Measurements from ENCODE around the gene RGS4. TPM values are rescaled to one million over a fixed set of nuclear protein-coding genes. Genes with fewer than 3 reads are reported as not detected.

Gene RGS4
- polyA plus RNA-seq, 1 donor (not counting 4 experiments of a cell fraction or from before 2014, with no cell fraction given): 0.90 TPM

GRCh38 chr1:163076044-163076443 is 6.9 kb downstream of the RGS4 start:
- DNase-seq (ENCODE audit: low read depth, low spot score) (no peak), FAIRE-seq (no peak)
- no peak overlapping the region for H3K4me3 ChIP-seq (ENCODE audit: control insufficient read depth in 2 of 3, extremely low read depth in 1 of 3, insufficient read depth in 2 of 3, low read depth in 1 of 3, low read length in 3 of 3)
- dilution Hi-C loops (cut with MboI; ENCODE audit: extremely low pct_ligation_motif_present, low sequenced_read_pairs): no loop called here
- no peaks in the 10 kb centered on the region for H3K9me1 ChIP-seq (ENCODE audit: control insufficient read depth, extremely low read depth, insufficient read depth, low read length)
- no peak overlapping the region for H3K9ac ChIP-seq (ENCODE audit: control insufficient read depth, extremely low read depth, insufficient read depth, low read length)
- H3K36me3 ChIP-seq (ENCODE audit: control insufficient read depth in 2 of 2, extremely low read depth in 1 of 2, insufficient read depth in 2 of 2, low read length in 2 of 2): no peaks in the 10 kb centered on the region
- no peaks in the 10 kb centered on the region for H3K9me3 ChIP-seq (ENCODE audit: control insufficient read depth, low read depth, low read length)
- H4K20me1 ChIP-seq (ENCODE audit: control insufficient read depth, extremely low read depth, insufficient read depth, low read length): no peaks in the 10 kb centered on the region
- no peak overlapping the region for H3K27ac ChIP-seq (ENCODE audit: control insufficient read depth, insufficient read depth, low read length)
- TF ChIP-seq EZH2 (IDR thresholded peaks at IDR 0.05; ENCODE audit: low read length): no peak
- no peak for TF ChIP-seq CTCF (optimal IDR thresholded peaks at IDR 0.05 in 1 of 3, IDR thresholded peaks at IDR 0.05 in 1 of 3, conservative IDR thresholded peaks at IDR 0.05 in 1 of 3; ENCODE audit: extremely low read depth in 1 of 3, insufficient read depth in 2 of 3, low read length in 3 of 3)
- no peaks in the 10 kb centered on the region for H3K79me2 ChIP-seq (ENCODE audit: control insufficient read depth, insufficient read depth, low read length)
- no peaks in the 10 kb centered on the region for H3K27me3 ChIP-seq (ENCODE audit: control insufficient read depth, extremely low read depth, insufficient read depth, low read length)
- H2AFZ ChIP-seq (ENCODE audit: control insufficient read depth, low read length): no peak overlapping the region
- peaks cover 13% of the 10 kb centered on the region for H3K4me1 ChIP-seq (ENCODE audit: control insufficient read depth, extremely low read depth, insufficient read depth, low read length)
- no peak overlapping the region for H3K4me2 ChIP-seq (ENCODE audit: control insufficient read depth, extremely low read depth, insufficient read depth, low read depth, low read length)

GRCh38 chr1:163076446-163076845 is 7.3 kb downstream of the RGS4 start:
- H3K79me2 ChIP-seq (ENCODE audit: control insufficient read depth, insufficient read depth, low read length): no peaks in the 10 kb centered on the region
- TF ChIP-seq CTCF (optimal IDR thresholded peaks at IDR 0.05 in 1 of 3, IDR thresholded peaks at IDR 0.05 in 1 of 3, conservative IDR thresholded peaks at IDR 0.05 in 1 of 3; ENCODE audit: extremely low read depth in 1 of 3, insufficient read depth in 2 of 3, low read length in 3 of 3) (no peak), EZH2 (IDR thresholded peaks at IDR 0.05; ENCODE audit: low read length) (no peak)
- no peaks in the 10 kb centered on the region for H4K20me1 ChIP-seq (ENCODE audit: control insufficient read depth, extremely low read depth, insufficient read depth, low read length)
- peaks cover 13% of the 10 kb centered on the region for H3K4me1 ChIP-seq (ENCODE audit: control insufficient read depth, extremely low read depth, insufficient read depth, low read length)
- no peaks in the 10 kb centered on the region for H3K27me3 ChIP-seq (ENCODE audit: control insufficient read depth, extremely low read depth, insufficient read depth, low read length)
- no peak overlapping the region for H3K4me2 ChIP-seq (ENCODE audit: control insufficient read depth, extremely low read depth, insufficient read depth, low read depth, low read length)
- H3K27ac ChIP-seq (ENCODE audit: control insufficient read depth, insufficient read depth, low read length): no peak overlapping the region
- FAIRE-seq (no peak), DNase-seq (ENCODE audit: low read depth, low spot score) (no peak)
- no peaks in the 10 kb centered on the region for H3K9me3 ChIP-seq (ENCODE audit: control insufficient read depth, low read depth, low read length)
- H3K9me1 ChIP-seq (ENCODE audit: control insufficient read depth, extremely low read depth, insufficient read depth, low read length): no peaks in the 10 kb centered on the region
- H3K36me3 ChIP-seq (ENCODE audit: control insufficient read depth in 2 of 2, extremely low read depth in 1 of 2, insufficient read depth in 2 of 2, low read length in 2 of 2): no peaks in the 10 kb centered on the region
- H3K9ac ChIP-seq (ENCODE audit: control insufficient read depth, extremely low read depth, insufficient read depth, low read length): no peak overlapping the region
- H3K4me3 ChIP-seq (ENCODE audit: control insufficient read depth in 2 of 3, extremely low read depth in 1 of 3, insufficient read depth in 2 of 3, low read depth in 1 of 3, low read length in 3 of 3): no peak overlapping the region
- H2AFZ ChIP-seq (ENCODE audit: control insufficient read depth, low read length): no peak overlapping the region
- dilution Hi-C loops (cut with MboI; ENCODE audit: extremely low pct_ligation_motif_present, low sequenced_read_pairs): no loop called here

All from keratinocyte (primary cell).